Breast epithelium (tissue), 4 donors: ENCODE measurements around the gene ARHGAP20. TPM values are rescaled to one million over a fixed set of nuclear protein-coding genes. Genes with fewer than 3 reads are reported as not detected.

Source experiments
- DNase-seq, 2 donors: peaks; one replicate each; pipeline ENCODE4 v3.0.0-alpha.2; 2019; ENCODE audit warnings: low spot score in 2 of 2
- H3K27ac ChIP-seq, 2 donors: fragments of 200-600 bp; sonication (generic) in 1 of 2; one replicate each; pipeline ENCODE4 v1.5.1; 2016 to 2019; ENCODE audit warnings: mild to moderate bottlenecking in 1 of 2
- H3K27me3 ChIP-seq, 2 donors: fragments of 200-600 bp; sonication (generic) in 1 of 2; one replicate each; pipeline versions ENCODE4 v1.5.1 to v1.6.0; 2017 to 2019; ENCODE audit warnings: control low read depth in 1 of 2, mild to moderate bottlenecking in 1 of 2
- H3K36me3 ChIP-seq: fragments of 200-600 bp; one replicate; pipeline ENCODE4 v1.5.1; 2019
- H3K4me1 ChIP-seq, 2 donors: fragments of 200-600 bp; sonication (generic); one replicate each; pipeline ENCODE4 v1.5.1; 2016 to 2019; ENCODE audit warnings: control low read depth in 1 of 2
- H3K4me3 ChIP-seq, 3 donors: fragments of 200-600 bp; sonication (generic); 1 replicate in 2 of 3; 2 replicates in 1 of 3; pipeline ENCODE4 v1.5.1; 2016 to 2019; ENCODE audit warnings: mild to moderate bottlenecking in 3 of 3, moderate library complexity in 2 of 3
- H3K9me3 ChIP-seq, 2 donors: fragments of 200-600 bp; sonication (generic) in 1 of 2; one replicate each; pipeline ENCODE4 v1.5.1; 2016 to 2019; ENCODE audit warnings: control low read depth in 1 of 2
- POLR2A ChIP-seq: fragments of 450-650 bp; IDR thresholded peaks from one replicate; pipeline ENCODE4 v1.6.1; 2016; ENCODE audit warnings: antibody characterized with exemption, mild to moderate bottlenecking, moderate library complexity
- POLR2AphosphoS5 ChIP-seq, 3 donors: sonication (generic); formaldehyde crosslinking; IDR thresholded peaks; one replicate each; pipeline ENCODE4 v1.6.1; 2017; ENCODE audit warnings: antibody characterized with exemption in 3 of 3
- intact Hi-C: fragments of 100-400 bp; cut with DNase I; formaldehyde crosslinking; loops from one replicate; pipeline ENCODE4 v1.15.1; 2023; ENCODE audit warnings: low total_unique reads
- total RNA-seq, 3 donors: library from RNA; depleted of rRNA; stranded (reverse); fragments of >200 nt; gene quantifications; one replicate each; pipeline ENCODE4 v1.1.0, GENCODE V29; 2016
- TF ChIP-seq, protein P1 (sequence below), 3 donors: fragments of 450-650 bp; IDR thresholded peaks; one replicate each; pipeline ENCODE4 v1.5.1; 2016 to 2017; ENCODE audit warnings: antibody characterized with exemption in 3 of 3, mild to moderate bottlenecking in 3 of 3, moderate library complexity in 3 of 3

Gene ARHGAP20
- total RNA-seq, 3 donors from 2014 or later: 5.4 to 34.6 (median 11.8) TPM

- peaks cover 0 to 3% of the 10 kb centered on the region in 2 donors for H3K9me3 ChIP-seq
- H3K27ac ChIP-seq: no peak overlapping the region
- H3K4me1 ChIP-seq: peaks cover 0 to 1% of the 10 kb centered on the region in 2 donors
- intact Hi-C loops: no loop called here
- no peak for DNase-seq
- no peak for TF ChIP-seq POLR2AphosphoS5 (IDR thresholded peaks at IDR 0.05)
- no peak for TF ChIP-seq POLR2A
- TF ChIP-seq, protein P1, sequence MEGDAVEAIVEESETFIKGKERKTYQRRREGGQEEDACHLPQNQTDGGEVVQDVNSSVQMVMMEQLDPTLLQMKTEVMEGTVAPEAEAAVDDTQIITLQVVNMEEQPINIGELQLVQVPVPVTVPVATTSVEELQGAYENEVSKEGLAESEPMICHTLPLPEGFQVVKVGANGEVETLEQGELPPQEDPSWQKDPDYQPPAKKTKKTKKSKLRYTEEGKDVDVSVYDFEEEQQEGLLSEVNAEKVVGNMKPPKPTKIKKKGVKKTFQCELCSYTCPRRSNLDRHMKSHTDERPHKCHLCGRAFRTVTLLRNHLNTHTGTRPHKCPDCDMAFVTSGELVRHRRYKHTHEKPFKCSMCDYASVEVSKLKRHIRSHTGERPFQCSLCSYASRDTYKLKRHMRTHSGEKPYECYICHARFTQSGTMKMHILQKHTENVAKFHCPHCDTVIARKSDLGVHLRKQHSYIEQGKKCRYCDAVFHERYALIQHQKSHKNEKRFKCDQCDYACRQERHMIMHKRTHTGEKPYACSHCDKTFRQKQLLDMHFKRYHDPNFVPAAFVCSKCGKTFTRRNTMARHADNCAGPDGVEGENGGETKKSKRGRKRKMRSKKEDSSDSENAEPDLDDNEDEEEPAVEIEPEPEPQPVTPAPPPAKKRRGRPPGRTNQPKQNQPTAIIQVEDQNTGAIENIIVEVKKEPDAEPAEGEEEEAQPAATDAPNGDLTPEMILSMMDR (IDR thresholded peaks at IDR 0.05): no peak
- no peak overlapping the region for H3K4me3 ChIP-seq
- no peaks in the 10 kb centered on the region for H3K27me3 ChIP-seq
- no peaks in the 10 kb centered on the region for H3K36me3 ChIP-seq
These were observed 45.9 kb upstream of the ARHGAP20 start for GRCh38 chr11:110757962-110758755.

DNA sequence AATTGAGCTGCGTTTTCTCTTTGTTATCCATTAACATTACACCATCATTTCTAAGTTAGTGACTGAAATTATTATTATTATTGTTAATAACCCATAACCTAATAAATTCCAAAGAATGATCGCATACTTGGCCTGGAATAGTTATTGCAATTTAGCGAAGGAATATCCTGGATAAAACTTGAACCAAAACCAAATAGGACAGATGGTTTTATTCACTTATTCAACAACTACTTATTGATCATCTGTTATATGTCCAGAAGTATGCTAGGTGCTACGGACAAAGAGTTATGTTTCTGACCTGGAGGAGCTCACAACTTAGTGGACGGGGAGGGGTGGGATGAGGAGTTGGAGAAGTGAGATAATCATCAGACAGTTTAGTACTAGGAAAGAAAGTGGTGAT, 44.8 kb upstream of the ARHGAP20 start:
- TF ChIP-seq POLR2AphosphoS5 (IDR thresholded peaks at IDR 0.05) (no peak), POLR2A (no peak)
- TF ChIP-seq, protein P1 (IDR thresholded peaks at IDR 0.05): no peak
- no peak for DNase-seq

GRCh38 chr11:110755941-110756340, 43.7 kb upstream of the ARHGAP20 start:
- no peak for DNase-seq
- no peak overlapping the region for H3K27ac ChIP-seq
- H3K36me3 ChIP-seq: no peaks in the 10 kb centered on the region
- TF ChIP-seq, protein P1 (IDR thresholded peaks at IDR 0.05): no peak
- intact Hi-C loops: no loop called here
- H3K9me3 ChIP-seq: peaks cover 0 to 13% of the 10 kb centered on the region in 2 donors
- H3K4me1 ChIP-seq: no peaks in the 10 kb centered on the region
- no peaks in the 10 kb centered on the region for H3K27me3 ChIP-seq
- H3K4me3 ChIP-seq: no peak overlapping the region

More for the DNA sequence above, 44.8 kb upstream of the ARHGAP20 start:
- intact Hi-C loops: no loop called here
- Histone ChIP-seq H3K36me3 (no peaks in the 10 kb centered on the region), H3K4me1 (no peaks in the 10 kb centered on the region), H3K27me3 (no peaks in the 10 kb centered on the region), H3K9me3 (peaks cover 0 to 13% of the 10 kb centered on the region in 2 donors), H3K27ac (no peak overlapping the region), H3K4me3 (no peak overlapping the region)

DNA sequence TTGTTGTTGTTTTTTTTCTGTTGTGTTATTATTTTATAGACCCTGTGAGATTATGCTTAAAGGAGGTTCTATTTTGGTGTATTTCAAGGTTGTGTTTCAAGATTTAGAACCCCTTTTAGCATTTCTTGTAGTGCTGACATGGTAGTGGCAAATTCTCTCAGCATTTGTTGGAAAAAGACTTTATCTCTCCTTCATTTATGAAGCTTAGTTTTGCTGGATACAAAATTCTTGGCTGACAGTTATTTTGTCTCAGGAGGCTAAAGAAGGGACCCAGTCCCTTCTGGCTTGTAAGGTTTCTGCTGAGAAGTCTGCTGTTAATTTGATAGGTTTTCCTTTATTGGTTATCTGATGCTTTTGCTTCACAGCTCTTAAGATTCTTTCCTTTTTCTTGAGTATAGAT, 40.7 kb upstream of the ARHGAP20 start:
- no peak for TF ChIP-seq POLR2A
- TF ChIP-seq, protein P1 (IDR thresholded peaks at IDR 0.05): no peak
- TF ChIP-seq POLR2AphosphoS5 (IDR thresholded peaks at IDR 0.05): no peak
- Histone ChIP-seq H3K4me1 (no peaks in the 10 kb centered on the region), H3K27me3 (no peaks in the 10 kb centered on the region), H3K9me3 (peaks cover 0 to 13% of the 10 kb centered on the region in 2 donors), H3K36me3 (no peaks in the 10 kb centered on the region), H3K27ac (no peak overlapping the region), H3K4me3 (no peak overlapping the region)
- intact Hi-C loops: no loop called here
- DNase-seq: no peak

DNA sequence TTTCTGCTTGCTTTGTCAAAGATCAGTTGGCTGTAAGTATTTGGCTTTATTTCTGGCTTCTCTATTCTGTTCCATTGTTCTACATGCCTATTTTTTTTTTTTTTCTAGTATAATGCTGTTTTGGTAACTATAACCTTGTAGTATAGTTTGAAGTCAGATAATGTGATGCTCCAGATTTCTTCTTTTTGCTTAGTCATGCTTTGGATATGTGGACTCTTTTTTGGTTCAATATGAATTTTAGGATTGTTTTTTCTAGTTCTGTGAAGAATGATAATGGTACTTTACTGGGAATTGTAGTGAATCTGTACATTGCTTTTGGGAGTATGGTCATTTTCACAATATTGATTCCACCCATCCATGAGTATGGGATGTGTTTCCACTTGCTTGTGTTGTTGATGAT, 37.9 kb upstream of the ARHGAP20 start:
- no peak for TF ChIP-seq POLR2A
- TF ChIP-seq, protein P1 (IDR thresholded peaks at IDR 0.05): no peak
- TF ChIP-seq POLR2AphosphoS5 (IDR thresholded peaks at IDR 0.05): no peak
- DNase-seq: no peak
- H3K27ac ChIP-seq: no peak overlapping the region
- intact Hi-C loops: no loop called here
- H3K9me3 ChIP-seq: peaks cover 0 to 13% of the 10 kb centered on the region in 2 donors
- no peaks in the 10 kb centered on the region for H3K4me1 ChIP-seq
- H3K27me3 ChIP-seq: no peaks in the 10 kb centered on the region
- H3K4me3 ChIP-seq: no peak overlapping the region
- no peaks in the 10 kb centered on the region for H3K36me3 ChIP-seq
